ENCODE data around the gene P2RX5.
"Not testable (repeated sequence)": the region's sequence is repeated elsewhere in the genome, so short reads cannot be mapped to it uniquely, and the experiment has no call there.

Gene P2RX5, protein sequence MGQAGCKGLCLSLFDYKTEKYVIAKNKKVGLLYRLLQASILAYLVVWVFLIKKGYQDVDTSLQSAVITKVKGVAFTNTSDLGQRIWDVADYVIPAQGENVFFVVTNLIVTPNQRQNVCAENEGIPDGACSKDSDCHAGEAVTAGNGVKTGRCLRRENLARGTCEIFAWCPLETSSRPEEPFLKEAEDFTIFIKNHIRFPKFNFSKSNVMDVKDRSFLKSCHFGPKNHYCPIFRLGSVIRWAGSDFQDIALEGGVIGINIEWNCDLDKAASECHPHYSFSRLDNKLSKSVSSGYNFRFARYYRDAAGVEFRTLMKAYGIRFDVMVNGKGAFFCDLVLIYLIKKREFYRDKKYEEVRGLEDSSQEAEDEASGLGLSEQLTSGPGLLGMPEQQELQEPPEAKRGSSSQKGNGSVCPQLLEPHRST
- 3.2 to 7.3 (median 6.8) reads per million in 3 experiments for total RNA-seq

DNA sequence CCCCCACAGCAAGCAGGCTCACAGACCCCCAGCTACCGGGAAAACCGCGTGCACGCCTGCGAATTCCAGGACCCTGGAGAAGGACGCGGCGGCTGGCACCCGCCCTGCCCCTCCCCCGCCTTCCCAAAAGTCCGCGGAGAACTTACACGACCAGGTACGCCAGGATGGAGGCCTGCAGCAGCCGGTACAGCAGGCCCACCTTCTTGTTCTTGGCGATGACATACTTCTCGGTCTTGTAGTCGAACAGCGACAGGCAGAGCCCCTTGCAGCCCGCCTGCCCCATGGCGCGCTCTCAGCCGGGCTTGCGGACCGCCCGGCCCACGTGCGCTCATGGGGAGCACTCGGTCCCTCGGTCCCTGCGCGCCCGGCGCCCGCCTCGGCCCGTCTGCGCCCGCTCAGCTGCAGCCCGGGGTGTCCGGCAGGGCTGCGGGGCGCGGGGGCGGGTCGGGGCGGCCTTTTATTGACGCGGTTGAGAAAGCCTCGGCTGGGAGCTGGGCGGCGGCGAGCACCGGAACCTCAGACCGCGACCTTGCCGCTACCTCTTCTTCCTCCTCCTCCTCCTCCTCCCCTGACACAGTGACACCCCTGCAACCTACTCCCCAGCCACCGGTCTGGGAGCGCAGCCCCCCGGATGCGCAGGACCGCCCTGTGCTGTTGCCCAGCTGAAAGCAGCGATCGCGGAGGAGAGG lies at the start of gene P2RX5:
Gene P2RX5 (minus strand): TSS at position 433 of the 689 bp plus-strand sequence. CDS start 150 bp downstream, at position 283.
- peak; percentile 31 for DNase-seq

DNA sequence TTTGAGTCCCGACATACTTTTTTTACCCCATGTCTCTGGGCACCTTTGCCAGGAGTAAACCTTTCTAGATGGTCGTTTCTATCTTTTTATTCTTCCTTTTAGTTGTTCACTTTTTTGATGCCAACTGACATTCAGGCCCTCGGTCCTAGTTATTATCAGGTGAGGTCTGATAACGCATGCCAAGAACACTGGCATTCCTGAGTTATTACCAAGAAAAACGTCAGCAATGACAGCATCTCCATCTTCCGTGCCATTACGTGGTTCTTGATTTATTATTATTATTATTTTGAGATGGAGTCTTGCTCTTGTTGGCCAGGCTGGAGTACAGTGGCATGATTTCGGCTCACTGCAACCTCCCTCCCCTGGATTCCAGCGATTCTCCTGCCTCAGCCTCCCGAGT lies 49.1 kb upstream of the P2RX5 start:
- no peak for DNase-seq

DNA sequence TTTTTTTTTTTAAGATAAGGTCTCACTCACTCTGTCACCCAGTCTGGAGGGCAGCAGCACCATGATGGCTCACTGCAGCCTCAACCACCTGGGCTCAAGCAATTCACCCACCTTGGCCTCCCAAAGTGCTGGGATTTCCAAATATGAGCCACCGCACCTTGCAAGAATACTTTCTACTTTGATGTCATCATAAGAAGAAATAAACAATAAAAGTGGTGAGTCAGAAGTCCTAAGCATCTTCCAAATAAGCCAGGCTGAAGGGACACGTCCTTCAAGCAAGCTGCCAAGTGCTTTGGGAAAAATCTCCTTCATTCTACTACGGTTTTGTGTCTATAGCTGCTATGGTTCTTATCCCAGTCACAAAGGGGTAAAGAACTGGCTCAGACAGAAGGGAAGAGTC lies 48.1 kb upstream of the P2RX5 start:
- DNase-seq = no peak

DNA sequence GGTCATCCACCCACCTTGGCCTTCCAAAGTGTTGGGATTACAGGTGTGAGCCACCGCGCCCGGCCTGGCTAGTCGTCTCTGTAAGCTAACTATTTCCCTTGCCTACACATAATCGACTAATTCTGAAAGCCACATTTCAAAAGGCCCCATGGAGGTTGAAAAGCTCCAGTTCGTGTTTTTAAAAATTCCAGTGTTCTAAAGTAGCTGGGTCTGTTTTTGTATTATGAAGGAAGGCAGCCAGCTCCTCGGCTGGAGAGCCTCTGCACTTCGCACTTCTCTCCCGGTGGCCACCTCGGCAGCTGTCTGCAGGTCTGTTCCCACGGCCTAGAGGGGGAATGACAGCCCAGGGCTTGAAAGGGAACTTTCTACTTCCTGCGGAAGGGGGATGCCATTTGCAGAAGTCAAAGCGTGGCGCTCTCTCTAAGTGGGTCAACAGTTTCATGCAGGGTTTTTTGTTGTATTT lies 44.7 kb upstream of the P2RX5 start:
- peak; percentile 66 for DNase-seq

DNA sequence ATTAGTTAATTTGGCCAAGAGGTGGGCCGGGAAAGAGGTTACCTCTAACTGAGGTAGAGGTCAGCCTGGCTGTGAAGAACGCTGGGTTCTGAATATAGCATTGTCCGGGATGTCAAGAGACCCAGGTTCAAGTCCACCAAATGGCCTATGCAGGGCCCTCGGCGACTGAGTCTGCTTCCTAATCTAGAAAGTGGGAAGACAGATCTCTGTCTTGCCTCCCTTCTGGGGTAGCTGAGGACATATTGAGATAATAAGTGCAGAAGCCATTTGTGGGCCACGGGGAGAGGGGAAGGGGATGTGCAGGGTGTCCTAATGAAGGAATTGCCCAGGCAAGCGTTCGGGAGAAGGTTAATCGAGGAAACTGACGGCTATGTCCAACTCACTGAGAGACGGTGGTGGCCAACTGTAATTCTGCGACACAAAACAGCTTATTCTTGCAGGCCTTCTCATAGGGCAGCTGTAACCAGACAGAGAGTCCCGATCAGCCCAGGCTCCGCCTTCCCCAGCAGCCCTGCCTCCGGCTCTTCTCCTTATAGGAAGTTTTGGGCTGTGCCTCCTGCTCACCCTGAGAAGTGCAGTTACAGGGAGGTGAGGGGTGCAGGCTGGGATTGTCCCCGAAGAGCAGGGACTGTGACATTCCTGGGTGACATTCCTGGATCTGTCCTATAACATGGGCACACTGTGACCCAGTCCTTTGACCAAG lies 43.6 kb upstream of the P2RX5 start:
- no peak for DNase-seq

DNA sequence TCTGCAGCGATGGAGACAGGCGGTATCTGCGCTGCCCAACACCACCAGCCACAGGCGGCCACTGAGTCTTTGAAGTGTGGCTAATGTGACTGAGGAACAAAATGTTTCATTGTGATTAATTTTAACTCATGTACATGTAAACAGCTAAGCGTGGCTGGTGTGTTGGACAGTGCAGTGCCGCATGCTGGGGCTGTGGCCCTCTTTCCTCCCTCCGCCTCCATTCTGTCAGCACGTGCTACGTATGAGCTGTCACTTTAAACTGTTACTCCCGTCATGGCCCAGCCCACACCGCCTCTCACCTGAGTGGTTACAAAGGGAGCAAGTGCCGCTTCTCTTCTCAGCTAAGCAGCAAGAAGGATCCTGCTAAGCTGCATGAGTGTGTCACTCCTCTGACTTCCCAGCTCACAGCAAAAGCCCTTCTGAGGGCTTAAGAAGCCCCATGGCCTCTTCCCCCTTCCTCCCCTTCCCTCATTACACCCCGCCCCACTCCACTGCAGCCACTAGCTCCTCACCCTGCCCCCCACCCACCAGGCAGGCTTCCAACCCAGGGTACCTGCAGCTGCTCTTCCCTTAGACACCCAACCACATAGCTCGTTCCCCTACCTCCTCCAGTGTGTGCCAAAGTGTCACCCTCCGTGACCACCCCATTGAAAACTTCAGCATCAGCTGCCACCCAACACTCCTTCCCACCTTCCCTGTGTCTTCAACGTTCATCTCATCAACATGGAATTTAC lies 42.8 kb upstream of the P2RX5 start:
- DNase-seq = peak; percentile 53

DNA sequence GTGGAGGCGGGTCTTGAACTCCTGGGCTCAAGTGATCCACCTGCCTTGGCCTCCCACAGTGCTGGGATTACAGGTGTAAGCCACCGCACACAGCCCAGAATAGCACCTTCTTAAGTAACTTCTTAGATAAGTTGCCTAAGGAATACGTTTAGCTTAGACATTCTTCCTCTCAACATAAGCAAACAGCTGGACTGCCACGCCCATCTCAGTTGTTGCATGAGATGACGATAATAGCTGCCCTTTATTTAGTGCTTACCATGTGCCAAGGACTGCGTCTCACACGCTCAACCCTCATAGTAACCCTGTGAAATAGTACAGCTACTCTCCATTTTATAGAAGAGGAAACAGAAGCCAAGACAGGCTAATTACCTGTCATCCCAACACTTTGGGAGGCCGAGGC lies 39.6 kb upstream of the P2RX5 start:
- no peak for DNase-seq

DNA sequence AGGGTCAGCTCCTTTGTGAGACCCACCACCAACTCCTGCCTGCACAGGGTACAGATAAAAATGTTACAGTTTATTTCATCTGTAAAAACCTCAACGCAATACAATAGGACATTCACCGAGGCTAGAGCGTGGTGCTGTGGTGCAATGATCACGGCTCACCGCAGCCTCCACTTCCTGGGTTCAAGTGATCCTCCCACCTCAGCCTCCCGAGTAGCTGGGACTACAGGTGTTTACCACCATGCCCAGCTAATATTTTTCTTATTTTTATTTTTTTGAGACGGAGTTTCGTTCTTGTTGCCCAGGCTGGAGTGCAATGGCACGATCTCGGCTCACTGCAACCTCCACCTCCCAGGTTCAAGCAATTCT lies 38.9 kb upstream of the P2RX5 start:
- DNase-seq = not testable (repeated sequence)

DNA sequence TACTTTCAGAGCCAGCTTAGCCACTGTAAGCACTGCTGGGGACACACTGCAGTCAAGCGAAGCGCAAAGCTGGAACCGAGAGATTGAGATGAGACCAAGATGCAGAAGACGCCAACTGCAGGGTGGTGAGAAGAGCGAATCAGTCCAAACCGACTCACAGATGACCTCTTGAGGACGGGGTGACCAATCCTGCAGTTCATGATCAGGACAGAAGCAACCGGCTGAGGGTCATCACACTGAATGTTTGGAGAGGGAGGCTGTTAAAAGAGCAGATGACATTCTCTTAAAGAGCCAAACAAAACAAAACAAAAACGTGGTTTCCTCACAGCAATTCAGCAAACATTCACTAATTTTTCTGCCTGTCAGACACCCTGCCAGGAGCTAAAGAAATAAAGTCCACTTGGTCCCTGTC lies 36.3 kb upstream of the P2RX5 start:
- DNase-seq = no peak

DNA sequence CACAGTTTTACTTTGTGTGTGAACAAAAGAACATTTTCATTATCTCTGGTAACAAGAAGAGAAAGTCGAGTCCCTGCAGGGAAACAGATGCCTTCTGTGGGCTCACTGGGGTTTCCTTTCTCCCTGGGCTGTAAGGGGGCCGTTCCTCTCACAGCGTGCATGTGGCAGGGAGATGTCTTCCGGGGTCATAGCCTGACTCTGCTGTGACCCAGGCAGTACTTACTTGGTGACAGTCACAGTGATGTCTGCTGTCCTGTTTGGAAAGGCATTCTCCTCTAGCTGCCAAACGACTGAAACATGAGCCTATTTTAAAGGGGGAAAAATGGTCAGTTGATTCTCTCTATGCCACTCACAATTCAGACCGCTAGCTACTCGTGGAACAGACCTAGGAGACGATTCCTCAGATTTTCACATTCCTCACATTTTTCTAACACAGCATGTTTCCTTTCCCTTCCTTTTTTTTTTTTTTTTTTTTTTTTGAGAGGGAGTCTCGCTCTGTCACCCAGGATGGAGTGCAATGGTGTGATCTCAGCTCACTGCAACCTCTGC lies 35.0 kb upstream of the P2RX5 start:
- no peak for DNase-seq

DNA sequence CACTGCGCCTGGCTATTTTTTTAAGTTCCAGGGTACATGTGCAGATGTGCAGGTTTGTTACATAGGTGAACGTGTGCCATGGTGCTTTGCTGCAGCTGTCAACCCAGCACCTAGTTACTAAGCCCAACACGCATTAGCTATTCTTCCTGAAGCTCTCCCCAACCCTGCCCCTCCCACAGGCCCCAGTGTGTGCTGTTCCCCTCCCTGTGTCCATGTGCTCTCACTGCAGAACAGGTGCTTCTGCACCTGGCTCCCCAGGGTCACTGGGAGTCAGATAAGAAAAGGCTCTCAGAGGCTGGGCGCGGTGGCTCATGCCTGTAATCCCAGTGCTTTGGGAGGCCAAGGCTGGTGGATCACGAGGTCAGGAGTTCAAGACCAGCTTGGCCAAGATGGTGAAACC lies 33.9 kb upstream of the P2RX5 start:
- DNase-seq = no peak

DNA sequence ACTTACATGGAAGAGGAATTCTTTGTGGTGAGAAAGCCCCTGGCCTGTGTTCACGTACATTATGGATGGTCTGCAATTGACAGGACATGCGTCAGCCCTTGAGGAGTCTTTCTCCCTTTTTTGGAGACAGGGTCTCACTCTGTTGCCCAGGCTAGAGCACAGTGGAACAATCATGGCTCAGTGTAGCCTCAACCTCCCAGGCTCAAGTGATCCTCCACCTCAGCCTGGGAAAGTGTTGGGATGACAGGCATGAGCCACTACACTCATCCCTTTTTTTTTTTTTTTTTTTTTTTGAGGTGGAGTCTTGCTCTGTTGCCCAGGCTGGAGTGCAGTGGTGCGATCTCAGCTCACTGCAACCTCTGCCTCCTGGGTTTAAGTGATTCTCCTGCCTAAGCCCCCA lies 32.1 kb upstream of the P2RX5 start:
- DNase-seq = not testable (repeated sequence)

DNA sequence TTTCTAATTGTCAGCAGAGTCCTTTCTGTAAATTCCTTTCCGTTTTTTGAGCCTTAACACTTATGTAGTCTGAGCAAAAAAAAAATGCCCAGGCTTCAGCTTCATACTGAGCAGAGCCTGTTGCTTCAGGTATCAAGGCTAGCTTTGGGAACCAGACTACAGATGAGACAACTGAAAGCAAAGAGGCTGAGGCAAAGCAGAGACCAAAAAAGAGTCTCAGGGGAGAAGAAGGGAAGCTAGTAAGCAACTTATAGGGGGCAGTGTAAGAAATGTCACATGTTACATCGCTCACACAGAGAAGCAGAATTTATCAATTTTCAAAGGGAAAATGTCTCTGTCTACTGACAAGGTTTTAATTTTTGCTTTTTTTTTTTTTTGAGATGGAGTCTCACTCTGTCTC lies 31.1 kb upstream of the P2RX5 start:
- DNase-seq = no peak

DNA sequence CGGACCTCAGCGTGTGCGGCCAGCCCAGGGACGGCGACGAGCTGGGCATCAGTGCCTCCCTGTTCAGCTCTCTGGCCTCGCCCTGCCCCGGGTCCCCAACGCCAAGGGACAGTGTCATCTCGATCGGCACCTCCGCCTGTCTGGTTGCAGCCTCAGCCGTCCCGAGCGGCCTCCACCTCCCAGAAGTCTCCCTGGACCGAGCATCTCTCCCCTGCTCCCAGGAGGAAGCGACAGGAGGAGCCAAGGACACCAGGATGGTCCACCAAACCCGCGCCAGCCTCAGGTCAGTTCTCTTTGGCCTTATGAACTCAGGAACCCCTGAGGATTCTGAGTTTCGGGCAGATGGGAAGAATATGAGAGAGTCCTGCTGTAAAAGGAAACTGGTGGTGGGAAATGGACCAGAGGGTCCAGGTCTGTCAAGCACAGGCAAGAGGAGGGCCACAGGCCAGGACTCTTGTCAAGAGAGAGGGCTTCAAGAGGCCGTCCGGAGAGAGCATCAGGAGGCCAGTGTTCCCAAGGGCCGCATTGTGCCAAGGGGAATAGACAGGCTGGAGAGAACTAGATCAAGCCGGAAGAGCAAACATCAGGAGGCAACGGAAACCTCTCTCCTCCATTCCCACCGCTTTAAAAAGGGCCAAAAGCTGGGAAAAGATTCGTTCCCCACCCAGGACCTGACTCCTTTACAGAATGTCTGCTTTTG lies 28.6 kb upstream of the P2RX5 start:
- no peak for DNase-seq

DNA sequence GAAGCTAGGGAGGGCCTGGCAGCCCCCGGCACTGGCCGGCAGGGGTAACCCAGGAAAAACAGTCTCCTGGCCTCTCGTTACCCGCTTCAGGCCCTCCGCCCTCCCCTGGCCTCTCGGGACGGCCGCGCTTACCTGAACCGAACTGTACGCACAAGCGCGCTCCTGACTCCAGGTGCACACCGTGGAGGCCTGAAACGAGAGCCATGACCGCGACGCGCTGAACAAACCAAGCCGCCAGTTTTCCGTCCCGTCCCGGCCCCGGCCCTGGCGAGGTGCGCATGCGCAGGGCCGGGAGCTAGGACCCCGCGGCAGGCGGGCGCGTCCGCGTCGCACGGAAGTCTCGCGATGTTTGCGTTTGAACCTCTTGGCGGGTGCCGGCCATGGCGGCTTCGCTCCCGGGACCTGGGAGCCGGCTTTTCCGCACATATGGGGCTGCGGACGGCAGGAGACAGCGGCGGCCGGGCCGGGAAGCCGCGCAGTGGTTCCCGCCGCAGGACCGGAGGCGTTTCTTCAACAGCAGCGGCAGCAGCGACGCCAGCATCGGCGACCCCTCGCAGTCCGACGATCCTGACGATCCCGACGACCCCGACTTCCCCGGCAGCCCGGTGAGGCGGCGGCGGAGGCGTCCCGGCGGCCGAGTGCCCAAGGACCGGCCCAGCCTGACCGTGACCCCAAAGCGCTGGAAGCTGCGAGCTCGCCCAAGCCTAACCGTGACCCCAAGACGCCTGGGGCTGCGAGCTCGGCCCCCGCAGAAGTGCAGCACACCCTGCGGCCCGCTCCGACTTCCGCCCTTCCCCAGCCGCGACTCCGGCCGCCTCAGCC lies 27.8 kb upstream of the P2RX5 start, which contains the start of gene HASPIN:
Gene HASPIN (plus strand): TSS at position 348 of the 822 bp plus-strand sequence. CDS start 33 bp downstream, at position 381.
- peak; percentile 89 for DNase-seq

DNA sequence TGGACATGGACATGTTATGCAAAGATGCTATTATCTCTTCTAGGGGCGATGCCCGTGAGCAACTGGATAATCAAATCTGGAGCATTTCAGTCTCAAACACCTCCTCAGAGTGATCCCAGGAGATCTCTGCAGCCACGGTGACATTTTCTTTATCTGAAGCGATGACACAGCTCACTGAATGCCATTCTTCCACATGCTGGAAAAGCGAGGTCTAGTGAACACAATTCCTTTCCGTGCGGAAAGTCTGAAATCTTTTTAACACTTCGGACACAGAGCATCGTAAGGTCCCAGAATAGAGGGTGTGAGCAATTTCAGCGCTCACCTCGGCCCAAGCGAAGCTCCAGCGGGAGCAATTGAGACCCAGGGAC lies 27.2 kb upstream of the P2RX5 start:
- no peak for DNase-seq

DNA sequence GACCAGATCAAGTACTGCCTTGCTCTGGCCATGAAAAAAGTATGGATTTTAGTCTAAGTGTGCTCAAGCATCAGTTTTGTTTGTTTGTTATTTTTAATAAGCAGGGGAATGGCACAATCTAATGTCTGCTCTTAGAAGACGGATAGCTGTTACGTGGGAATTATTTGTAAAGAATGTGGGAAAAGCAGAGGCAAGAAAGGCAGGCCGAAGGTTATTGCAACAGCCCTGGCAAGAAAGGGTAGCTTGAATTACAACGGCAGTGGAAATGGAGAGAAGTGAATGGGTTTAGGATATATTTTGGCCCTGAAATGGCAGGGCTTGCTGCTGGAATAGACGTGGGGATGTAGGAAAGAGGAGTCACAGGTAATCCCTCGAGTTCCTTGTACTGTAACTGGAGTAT lies 26.8 kb upstream of the P2RX5 start:
- no peak for DNase-seq

DNA sequence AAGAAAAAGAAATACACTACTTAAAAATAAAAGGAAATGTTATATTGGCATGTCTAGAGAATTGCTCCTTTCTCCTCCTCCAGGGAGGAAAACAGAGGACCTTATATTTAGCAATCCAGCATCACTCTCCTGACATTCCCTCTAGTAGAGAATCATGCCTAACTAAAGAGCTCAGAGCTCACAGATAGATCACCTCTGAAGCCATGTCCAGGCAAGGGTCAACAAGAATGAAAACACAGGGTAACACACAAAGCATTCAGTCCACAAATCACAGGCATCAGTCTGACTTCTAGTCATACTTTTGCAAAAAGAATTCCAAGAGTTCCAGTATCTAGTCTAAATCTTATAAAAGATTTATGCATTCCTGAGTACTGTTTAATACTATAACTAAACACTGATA lies 23.3 kb upstream of the P2RX5 start:
- no peak for DNase-seq

DNA sequence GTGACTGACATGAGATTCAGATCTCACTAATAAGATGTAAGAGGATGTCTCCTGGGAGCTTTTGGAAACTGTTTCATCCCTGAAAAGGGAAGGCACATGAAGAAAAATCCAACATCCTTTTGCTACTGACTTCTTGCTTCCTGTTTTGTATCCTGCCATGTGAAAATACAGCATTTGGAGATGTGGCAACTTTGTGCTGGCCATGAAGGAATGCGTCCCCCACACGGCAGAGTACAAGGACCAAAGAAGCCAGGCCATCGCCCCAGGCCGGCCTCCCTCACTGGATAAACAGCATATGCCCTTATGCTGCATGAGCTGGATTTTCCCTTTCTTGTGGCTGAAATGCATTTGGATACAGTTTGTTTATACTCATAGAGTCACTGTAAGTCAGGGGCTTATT lies 22.2 kb upstream of the P2RX5 start:
- no peak for DNase-seq

DNA sequence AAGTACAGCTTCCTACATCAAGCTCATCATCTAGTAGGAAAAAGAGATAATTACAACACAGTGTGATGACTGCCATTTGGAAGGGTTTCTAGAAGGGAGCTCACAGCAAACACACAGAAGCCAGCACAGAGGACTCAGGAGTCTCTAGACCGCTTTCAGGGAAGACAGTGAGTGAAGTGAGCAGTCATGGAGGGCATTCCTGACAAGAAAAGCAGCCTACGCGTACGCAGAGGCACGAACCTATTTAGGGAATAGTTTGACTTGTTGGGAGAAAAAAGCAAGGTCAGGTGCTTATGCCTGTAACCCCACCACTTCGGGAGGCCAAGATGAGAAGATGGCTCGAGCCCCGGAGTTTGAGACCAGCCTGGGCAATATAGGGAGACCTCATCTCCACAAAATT lies 19.3 kb upstream of the P2RX5 start:
- no peak for DNase-seq

Data from central memory CD4-positive, alpha-beta T cell (primary cell).